Stimulated activated effector memory CD8-positive, alpha-beta T cell treated with anti-CD3 and anti-CD28 coated beads, Interleukin-12 subunit alpha, Interleukin-12 subunit beta, amount 100 ng/mL, for 72 hours (primary cell): ENCODE measurements around the gene JPH2.
"Not testable (repeated sequence)": the region's sequence is repeated elsewhere in the genome, so short reads cannot be mapped to it uniquely, and the experiment has no call there.

ENCODE experiments used
- ATAC-seq: fragments of 150-1000 bp; cut with Tn5 transposase; 2 replicates; pipeline ENCODE4 v1.10.0; 2021
- DNase-seq, 2 donors: peaks; one replicate each; pipeline ENCODE4 v3.0.0; 2021 to 2022; ENCODE audit warnings: low spot score in 2 of 2
- H3K27ac Mint-ChIP-seq: one replicate; pipeline ENCODE4 v1.8.0; 2022; ENCODE audit warnings: mild to moderate bottlenecking, mixed read lengths
- H3K36me3 Mint-ChIP-seq: one replicate; pipeline ENCODE4 v1.8.0; 2022; ENCODE audit warnings: mild to moderate bottlenecking, mixed read lengths
- H3K4me1 Mint-ChIP-seq: one replicate; pipeline ENCODE4 v1.8.0; 2022; ENCODE audit warnings: mixed read lengths
- H3K4me3 Mint-ChIP-seq: one replicate; pipeline ENCODE4 v1.8.0; 2022; ENCODE audit warnings: mild to moderate bottlenecking, mixed read lengths
- H3K9me3 Mint-ChIP-seq: one replicate; pipeline ENCODE4 v1.8.0; 2022; ENCODE audit warnings: mixed read lengths

JPH2 gene

DNA sequence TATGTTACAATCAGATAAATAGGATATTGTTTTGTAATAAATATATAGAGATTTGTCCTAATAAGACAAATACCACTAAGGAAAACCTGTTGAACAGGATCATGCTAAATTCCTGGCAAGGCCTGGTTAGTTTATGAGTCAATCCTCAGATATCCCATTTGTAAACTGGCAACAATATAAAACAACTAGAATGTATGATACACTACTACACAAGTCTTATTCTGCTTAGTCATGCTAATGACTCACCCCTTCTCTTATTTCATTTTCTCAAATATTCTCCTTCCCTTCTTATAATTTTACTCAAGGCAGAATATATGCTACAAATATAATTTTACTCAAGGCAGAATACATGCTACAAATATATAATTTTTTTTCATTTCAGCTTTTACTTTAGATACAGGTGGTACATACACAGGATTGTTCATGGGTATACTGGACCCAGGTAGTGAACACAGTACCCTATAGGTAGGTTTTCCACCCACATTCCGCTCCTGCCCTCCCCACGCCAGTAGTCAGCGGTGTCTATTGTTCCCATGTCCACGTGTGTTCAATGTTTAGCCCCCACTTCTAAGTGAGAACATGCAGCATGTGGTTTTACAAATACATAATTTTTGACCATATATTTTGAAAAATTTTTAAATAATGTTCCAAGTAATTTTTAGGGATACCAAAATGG, 17.3 kb upstream of the JPH2 start:
- Mint-ChIP-seq H3K27ac (no peak overlapping the region), H3K9me3 (no peaks in the 10 kb centered on the region), H3K4me1 (peaks cover 45% of the 10 kb centered on the region), H3K4me3 (no peak overlapping the region), H3K36me3 (peaks cover 85% of the 10 kb centered on the region)
- peak; percentile 74 for ATAC-seq
- no peak for DNase-seq

DNA sequence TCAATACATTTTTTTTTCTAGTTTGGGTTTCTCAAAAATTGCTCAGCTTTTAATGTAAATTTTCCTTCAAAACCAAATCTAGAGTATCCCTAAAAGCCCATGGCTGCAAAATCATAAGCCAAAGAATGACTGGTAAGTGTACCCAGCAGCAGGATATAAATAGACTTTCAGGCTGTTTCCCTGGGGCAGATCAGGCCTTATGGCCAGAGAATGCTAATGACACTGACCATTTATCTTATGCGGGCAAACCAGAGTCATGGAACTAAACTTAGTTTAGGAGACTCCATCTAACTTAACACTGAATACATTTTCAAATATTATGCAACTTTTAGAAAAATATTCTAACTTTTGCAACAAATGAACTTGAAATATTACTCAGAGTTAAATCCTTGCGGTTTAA, 16.2 kb upstream of the JPH2 start:
- Mint-ChIP-seq H3K36me3 (peaks cover 94% of the 10 kb centered on the region), H3K4me1 (peaks cover 43% of the 10 kb centered on the region), H3K4me3 (no peak overlapping the region), H3K9me3 (no peaks in the 10 kb centered on the region), H3K27ac (no peak overlapping the region)
- DNase-seq (no peak), ATAC-seq (no peak)

DNA sequence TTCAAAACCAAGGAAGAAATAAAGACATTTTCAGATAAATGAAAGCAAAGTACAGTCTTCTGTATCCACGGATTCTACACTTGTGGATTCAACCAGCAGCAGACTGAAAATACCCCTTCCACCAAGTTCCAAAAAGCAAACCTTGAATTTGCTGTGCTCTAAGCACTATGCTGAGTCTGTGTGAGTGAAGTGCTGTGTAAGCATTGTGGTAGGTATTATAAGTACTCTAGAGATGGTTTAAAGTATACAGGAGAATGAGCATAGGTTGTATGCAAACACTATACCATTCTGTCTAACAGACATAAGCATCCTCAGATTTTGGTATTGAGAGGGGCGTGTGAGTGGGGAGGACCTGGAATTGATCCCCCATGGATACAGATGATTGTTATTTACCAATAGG, 14.0 kb upstream of the JPH2 start:
- Mint-ChIP-seq H3K27ac (no peak overlapping the region), H3K4me3 (no peak overlapping the region), H3K4me1 (peaks cover 24% of the 10 kb centered on the region), H3K36me3 (peaks cover 98% of the 10 kb centered on the region), H3K9me3 (no peaks in the 10 kb centered on the region)
- DNase-seq (no peak), ATAC-seq (no peak)

DNA sequence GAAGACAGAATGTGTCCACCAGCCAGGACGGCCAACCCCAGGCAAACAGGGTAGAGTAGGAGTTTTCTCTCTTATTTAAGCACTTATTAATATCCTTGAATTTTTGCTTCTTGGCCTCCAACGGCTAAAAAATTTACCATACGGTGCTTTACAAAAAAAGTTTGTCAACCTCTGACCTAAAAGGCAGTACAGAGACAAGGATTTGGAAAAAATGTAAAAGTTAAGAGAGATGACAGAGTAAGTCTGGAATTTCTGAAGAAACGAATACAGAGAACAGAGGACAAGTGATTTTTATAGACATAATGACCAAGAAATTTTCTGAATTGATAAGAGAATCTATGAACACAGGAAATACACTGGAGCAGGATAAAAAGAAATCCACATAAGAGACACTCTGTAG, 13.4 kb upstream of the JPH2 start:
- H3K27ac Mint-ChIP-seq: no peak overlapping the region
- no peak for DNase-seq
- no peaks in the 10 kb centered on the region for H3K9me3 Mint-ChIP-seq
- no peak overlapping the region for H3K4me3 Mint-ChIP-seq
- ATAC-seq: no peak
- H3K36me3 Mint-ChIP-seq: peaks cover 98% of the 10 kb centered on the region
- H3K4me1 Mint-ChIP-seq: peaks cover 24% of the 10 kb centered on the region

DNA sequence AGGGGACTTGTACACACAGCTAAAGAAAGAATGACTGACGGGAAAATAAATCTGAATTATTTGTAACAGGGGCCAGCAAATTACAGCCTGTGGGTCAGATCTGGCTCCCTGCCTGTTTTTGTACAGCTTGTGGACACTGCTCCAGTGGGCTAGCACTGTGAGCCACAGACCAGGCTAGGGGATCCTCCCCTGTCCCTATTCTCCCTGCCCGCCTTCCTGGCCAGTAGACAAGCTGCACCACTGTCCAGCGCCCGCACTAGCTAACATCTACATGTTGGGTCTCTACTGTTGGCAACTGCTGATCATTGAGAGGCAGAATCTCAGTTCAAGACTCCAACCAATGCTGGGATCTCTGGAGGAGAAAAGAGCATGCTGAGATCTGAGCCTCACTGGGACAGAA, 12.9 kb upstream of the JPH2 start:
- H3K36me3 Mint-ChIP-seq: peaks cover 94% of the 10 kb centered on the region
- DNase-seq (no peak), ATAC-seq (no peak)
- no peaks in the 10 kb centered on the region for H3K9me3 Mint-ChIP-seq
- no peak overlapping the region for H3K27ac Mint-ChIP-seq
- H3K4me1 Mint-ChIP-seq: peaks cover 24% of the 10 kb centered on the region
- no peak overlapping the region for H3K4me3 Mint-ChIP-seq

DNA sequence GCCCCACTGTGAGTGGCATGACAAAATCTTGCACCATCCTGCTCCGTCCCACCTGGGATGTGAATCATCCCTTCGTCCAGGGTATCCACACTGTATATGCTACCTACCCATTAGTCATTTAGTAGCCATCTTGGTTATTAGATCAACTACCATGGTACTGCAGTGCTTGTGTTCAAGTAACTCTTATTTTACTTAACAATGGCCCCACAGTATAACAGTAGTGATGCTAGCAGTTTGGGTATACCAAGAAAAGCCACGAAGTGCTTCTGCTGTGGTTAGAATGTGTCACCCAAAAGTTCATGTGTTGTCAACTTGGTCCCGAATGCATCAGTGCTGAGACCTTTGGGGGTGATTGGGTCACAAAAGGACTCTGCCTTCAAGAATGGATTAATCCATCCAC, 11.9 kb upstream of the JPH2 start:
- peak; percentile 18 to 63 for DNase-seq
- peaks cover 18% of the 10 kb centered on the region for H3K4me1 Mint-ChIP-seq
- H3K27ac Mint-ChIP-seq: peak overlapping the region; percentile 41
- no peaks in the 10 kb centered on the region for H3K9me3 Mint-ChIP-seq
- H3K36me3 Mint-ChIP-seq: peaks cover 84% of the 10 kb centered on the region
- peak; percentile 99 for ATAC-seq
- H3K4me3 Mint-ChIP-seq: no peak overlapping the region

DNA sequence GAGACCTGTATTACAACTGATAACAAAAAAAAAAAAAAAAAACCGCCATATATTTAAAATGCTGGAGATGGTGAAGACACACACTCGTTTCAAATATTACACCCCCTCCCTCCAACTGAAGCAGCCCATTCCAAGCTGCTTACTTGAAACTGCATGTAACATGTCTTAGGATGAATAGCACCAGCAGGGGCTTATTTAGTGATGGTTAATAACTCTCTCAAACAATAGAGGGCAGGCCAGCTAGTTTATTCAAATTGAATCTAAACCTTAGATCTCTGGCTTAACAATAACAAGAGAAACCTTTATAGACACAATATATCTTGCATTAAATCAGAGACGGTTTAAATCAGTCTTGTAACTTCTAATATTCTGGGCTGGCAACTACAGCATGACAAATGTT, 9.3 kb upstream of the JPH2 start:
- ATAC-seq (no peak), DNase-seq (no peak)
- peaks cover 58% of the 10 kb centered on the region for H3K36me3 Mint-ChIP-seq
- no peaks in the 10 kb centered on the region for H3K9me3 Mint-ChIP-seq
- peaks cover 18% of the 10 kb centered on the region for H3K4me1 Mint-ChIP-seq
- H3K27ac Mint-ChIP-seq: no peak overlapping the region
- H3K4me3 Mint-ChIP-seq: no peak overlapping the region

DNA sequence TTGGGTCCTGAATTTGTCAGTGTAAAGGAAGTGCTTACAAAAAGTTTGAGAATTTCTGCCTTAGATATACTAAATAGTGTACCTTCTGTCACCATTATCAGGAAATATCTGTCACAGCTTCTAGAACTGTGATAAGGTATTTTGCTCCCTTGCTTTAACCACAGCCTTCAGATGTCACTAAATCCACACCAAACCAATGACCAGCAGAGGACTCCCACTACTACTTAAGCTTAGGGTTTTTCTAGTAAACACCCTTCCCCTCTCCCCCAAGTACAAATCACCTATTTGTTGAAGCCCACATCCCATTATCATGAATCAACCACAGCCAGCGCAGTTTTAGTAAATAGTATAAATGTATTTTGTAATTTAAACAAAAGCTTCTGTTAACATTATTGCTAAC, 8.6 kb upstream of the JPH2 start:
- DNase-seq (no peak), ATAC-seq (no peak)
- H3K4me3 Mint-ChIP-seq: no peak overlapping the region
- H3K4me1 Mint-ChIP-seq: peaks cover 22% of the 10 kb centered on the region
- no peaks in the 10 kb centered on the region for H3K9me3 Mint-ChIP-seq
- H3K27ac Mint-ChIP-seq: no peak overlapping the region
- H3K36me3 Mint-ChIP-seq: peaks cover 51% of the 10 kb centered on the region

DNA sequence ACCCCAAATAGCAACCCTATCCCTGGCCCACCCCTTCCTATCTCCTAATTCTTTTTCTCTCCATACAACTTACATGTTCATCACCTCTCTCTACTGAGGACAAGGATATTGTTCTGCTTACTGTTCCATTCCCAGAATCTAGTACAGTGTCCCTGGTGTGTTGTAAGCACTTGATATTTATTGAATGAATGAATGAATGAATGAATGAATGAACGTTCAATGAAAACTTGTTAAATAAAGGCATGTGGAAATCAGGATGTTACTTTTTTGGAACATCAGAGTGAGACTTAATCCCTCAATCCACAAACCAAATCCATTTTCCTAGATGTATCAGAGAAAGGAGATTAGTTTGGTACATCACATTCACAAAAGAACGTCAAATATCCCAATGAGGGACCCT, 6.8 kb upstream of the JPH2 start:
- no peak overlapping the region for H3K4me3 Mint-ChIP-seq
- no peak overlapping the region for H3K27ac Mint-ChIP-seq
- H3K36me3 Mint-ChIP-seq: peaks cover 33% of the 10 kb centered on the region
- H3K4me1 Mint-ChIP-seq: peaks cover 8% of the 10 kb centered on the region
- no peaks in the 10 kb centered on the region for H3K9me3 Mint-ChIP-seq
- DNase-seq (no peak), ATAC-seq (no peak)

DNA sequence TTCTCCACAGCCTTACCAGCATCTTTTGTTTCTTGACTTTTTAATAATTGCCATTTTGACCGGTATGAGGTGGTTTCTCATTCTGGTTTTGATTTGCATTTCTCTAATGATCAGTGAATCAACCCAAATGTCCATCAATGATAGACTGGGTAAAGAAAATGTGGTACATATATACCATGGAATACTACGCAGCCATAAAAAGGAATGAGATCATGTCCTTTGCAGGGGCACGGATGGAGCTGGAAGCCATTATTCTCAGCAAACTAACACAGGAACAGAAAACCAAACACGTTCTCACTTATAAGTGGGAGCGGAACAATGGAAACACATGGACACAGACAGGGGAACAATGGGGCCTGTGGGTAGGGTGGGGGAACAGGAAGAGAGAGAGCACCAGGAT, 4.7 kb upstream of the JPH2 start:
- H3K27ac Mint-ChIP-seq, H3K9me3 Mint-ChIP-seq, ATAC-seq, H3K4me3 Mint-ChIP-seq, DNase-seq: not testable (repeated sequence)
- Mint-ChIP-seq H3K4me1 (peaks cover 11% of the 10 kb centered on the region), H3K36me3 (peaks cover 14% of the 10 kb centered on the region)

DNA sequence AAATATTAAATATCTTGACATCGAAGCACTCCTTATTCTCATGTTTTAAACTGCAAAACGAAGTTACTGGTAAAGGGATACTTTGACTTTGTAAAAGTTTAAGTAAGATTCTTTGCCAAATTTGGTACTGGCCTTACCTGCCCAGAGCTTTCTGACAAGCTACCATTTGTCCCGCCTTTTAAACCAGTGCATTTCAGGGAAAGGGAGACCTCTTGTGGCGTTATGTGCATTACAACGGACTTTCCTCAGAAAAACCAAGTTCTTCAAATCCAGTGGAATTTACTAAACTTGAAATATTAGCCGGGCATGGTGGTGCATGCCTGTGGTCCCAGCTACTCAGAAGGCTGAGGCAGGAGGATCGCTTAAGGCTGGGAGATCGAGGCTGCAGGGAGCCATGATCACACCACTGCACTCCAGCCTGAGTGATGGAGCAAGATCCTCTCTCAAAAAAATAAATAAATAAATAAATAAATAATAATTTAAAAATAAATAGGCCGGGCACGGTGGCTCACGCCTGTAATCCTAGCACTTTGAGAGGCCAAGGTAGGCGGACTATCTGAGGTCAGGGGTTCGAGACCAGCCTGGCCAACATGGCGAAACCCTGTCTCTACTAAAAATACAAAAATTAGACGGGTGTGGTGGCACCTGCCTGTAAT, 3.3 kb upstream of the JPH2 start:
- H3K9me3 Mint-ChIP-seq, H3K4me3 Mint-ChIP-seq, H3K36me3 Mint-ChIP-seq, ATAC-seq, H3K27ac Mint-ChIP-seq: not testable (repeated sequence)
- peak; percentile 32 to 70 for DNase-seq
- H3K4me1 Mint-ChIP-seq: peaks cover 11% of the 10 kb centered on the region

DNA sequence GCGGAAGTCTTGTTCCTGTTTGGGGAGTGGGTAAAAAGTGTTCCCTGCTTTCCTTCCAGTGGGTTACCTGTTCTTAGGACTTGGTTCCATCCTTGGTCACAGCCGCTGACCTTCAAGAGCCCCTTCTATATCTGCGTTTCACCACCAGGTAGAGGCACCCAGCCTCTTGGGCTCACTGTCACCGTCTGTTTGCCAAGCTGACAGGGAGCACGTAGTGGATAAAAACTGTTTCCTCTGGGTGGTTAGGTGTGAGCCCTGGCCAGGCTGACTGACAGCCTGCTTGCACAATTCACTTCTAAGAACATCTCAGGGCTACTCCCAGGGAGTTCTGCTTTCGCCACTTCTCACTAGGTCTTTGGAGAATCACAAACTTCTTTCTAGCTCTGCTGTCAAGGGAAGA, 1.8 kb upstream of the JPH2 start:
- no peaks in the 10 kb centered on the region for H3K9me3 Mint-ChIP-seq
- DNase-seq (no peak), ATAC-seq (no peak)
- H3K4me1 Mint-ChIP-seq: peaks cover 11% of the 10 kb centered on the region
- H3K4me3 Mint-ChIP-seq: no peak overlapping the region
- no peak overlapping the region for H3K27ac Mint-ChIP-seq
- H3K36me3 Mint-ChIP-seq: no peaks in the 10 kb centered on the region

DNA sequence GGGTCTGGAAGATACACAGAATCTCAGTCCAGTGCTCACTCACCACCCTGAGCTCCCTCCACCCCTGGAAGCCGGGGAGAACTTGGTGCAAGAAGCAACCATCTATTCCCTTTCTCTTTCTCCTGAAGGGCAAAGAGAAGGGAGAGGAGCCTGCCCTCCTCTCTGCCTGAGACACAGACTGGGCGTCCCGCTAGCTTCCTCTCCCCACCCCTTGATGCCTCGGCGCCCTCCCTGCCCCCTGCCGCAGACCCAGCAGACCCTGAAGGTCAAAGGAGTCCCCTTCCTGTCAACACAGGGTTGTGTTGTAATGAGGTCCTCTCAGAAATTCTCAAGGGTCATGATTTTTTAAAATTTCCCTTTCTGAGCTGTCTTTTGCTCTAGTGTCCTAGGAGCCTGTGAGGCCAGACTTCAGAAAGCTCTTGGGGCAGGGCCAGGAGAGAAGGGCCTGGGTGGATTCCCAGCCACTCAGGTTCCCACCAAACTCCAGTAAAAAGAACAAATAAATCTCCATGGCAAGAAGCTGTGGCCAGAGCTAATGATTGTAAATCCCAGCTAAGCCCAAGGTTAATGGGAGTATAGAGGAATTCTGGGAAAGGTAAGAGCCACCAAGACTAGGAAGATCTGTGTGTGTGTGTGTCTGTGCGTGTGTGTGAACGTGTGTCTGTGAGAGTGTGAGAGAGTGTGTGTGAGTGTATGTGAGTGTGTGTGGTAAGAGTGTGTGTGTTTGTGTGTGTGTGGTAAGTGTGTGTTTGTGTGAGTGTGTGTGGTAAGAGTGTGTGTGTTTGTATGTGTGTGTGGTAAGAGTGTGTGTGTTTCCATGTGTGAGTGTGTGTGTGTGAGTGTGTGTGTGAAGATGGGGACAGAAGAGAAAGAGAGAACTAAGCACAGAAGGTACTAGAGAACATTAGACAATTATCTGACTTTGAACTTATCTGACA, 1.1 kb upstream of the JPH2 start:
- peak; percentile 31 for ATAC-seq
- no peaks in the 10 kb centered on the region for H3K36me3 Mint-ChIP-seq
- no peak for DNase-seq
- no peak overlapping the region for H3K27ac Mint-ChIP-seq
- peaks cover 11% of the 10 kb centered on the region for H3K4me1 Mint-ChIP-seq
- no peaks in the 10 kb centered on the region for H3K9me3 Mint-ChIP-seq
- H3K4me3 Mint-ChIP-seq: peak overlapping the region; percentile 5

DNA sequence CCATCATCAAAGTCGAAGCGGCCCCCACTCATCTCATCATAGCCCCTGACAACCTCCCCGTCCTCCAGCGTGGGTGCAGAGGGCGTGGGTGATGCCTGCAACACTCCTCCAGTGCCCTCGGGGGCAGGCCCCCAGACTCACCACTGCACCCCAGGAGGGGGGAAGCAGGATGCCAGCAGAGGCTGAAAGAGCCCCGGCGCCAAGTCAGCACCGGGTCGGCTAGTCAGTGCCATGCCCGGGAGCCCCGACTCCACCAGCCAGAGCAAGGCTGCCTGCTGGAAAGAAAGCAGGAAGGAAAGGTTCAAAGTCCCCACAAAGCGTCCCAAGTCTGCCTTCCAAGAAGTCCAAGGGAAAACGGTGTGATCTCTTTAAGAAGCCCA, 324 bp downstream of the JPH2 start:
- DNase-seq (no peak), ATAC-seq (no peak)
- Mint-ChIP-seq H3K27ac (no peak overlapping the region), H3K36me3 (no peaks in the 10 kb centered on the region), H3K9me3 (no peaks in the 10 kb centered on the region), H3K4me3 (peak overlapping the region; percentile 5), H3K4me1 (peaks cover 11% of the 10 kb centered on the region)

DNA sequence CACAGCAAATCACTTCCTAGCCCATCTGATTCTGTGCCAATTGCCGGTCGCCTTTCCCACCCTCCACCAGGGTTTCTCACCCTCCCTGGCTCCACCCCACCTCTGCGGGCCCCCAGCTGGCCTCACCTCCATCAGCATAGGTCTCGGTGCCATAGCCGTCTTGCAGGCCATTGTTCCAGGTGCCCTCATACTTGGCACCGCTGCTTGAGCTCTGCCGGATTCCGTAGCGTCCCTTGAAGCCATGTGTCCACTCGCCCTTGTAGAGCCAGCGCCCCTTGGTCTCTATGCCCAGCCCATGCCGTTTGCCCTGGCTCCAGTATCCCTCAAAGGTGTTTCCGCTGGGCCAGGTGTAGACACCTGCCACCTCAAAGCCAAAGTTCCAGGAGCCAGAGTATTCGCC, 787 bp downstream of the JPH2 start:
- DNase-seq (no peak), ATAC-seq (no peak)
- no peak overlapping the region for H3K27ac Mint-ChIP-seq
- H3K4me1 Mint-ChIP-seq: peaks cover 11% of the 10 kb centered on the region
- no peak overlapping the region for H3K4me3 Mint-ChIP-seq
- no peaks in the 10 kb centered on the region for H3K36me3 Mint-ChIP-seq
- no peaks in the 10 kb centered on the region for H3K9me3 Mint-ChIP-seq

DNA sequence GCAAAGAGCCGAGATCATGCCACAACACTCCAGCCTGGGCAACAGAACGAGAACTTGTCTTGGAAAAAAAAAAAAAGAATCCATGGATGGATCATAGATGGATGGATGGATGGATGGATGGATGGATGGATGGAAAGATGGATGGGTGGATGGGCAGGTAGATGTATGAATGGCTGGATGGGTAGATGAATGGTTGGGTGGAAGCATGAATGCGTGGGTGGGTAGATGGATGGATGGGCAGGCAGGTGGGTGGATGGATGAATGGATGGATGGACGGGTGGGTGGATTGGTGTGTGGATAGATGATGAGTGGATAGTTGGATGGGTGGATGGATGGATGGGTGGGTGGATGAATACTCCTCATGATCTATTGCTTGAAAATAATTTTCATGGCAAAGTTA, 1.4 kb downstream of the JPH2 start:
- DNase-seq (no peak), ATAC-seq (no peak)
- no peaks in the 10 kb centered on the region for H3K9me3 Mint-ChIP-seq
- H3K4me1 Mint-ChIP-seq: peaks cover 6% of the 10 kb centered on the region
- H3K4me3 Mint-ChIP-seq: no peak overlapping the region
- no peak overlapping the region for H3K27ac Mint-ChIP-seq
- no peaks in the 10 kb centered on the region for H3K36me3 Mint-ChIP-seq
